ENCODE data around the gene OSBPL5. TPM values are rescaled to one million over a fixed set of nuclear protein-coding genes. Genes with fewer than 3 reads are reported as not detected.

OSBPL5 gene
- total RNA-seq, 1 experiment from 2014 or later: 115 TPM

DNA sequence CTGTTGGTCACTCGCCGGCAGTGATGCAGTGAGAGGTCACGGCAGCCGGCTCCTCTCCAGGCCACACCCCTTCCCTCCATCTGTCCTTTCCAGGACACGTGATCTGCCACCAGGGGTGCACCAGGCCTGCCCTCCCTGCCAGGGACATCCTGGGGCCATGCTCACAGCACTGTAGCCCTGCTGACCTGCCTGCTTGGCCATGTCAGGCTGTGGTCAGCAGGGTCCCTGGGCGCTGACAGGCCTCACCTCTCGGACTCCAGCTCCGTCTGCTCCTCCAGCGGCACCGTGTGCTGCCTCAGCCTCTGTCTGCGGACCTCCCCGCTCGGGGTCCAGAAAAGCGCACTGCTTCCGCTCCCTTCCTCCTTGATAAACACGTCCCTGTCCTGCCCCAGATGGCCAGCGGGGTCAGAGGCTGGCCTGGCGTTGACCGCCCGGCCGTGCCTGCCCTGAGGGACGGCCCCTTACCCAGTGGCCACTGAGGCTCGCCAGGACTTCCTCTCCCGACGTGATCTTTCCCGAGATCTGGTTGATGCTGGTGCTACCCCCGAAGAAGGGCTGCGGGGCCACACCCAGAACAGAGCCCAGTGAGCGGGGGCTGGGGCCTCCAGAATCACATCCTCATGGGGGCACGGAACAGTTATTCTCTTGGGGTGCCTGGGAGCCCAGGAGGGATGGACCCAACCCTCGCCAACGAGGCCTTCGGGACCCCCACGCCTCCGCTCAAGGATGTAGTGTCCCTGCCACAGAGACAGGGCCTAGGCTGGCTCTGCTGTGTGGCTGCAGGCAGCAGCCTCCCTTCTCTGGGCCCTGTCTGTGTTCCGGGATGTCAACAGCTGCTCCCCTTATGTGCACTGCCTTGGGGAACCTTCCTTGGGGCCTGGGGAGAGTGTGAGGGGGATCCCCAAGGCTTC is 71.6 kb downstream of the OSBPL5 start:
- TF ChIP-seq, protein P1, sequence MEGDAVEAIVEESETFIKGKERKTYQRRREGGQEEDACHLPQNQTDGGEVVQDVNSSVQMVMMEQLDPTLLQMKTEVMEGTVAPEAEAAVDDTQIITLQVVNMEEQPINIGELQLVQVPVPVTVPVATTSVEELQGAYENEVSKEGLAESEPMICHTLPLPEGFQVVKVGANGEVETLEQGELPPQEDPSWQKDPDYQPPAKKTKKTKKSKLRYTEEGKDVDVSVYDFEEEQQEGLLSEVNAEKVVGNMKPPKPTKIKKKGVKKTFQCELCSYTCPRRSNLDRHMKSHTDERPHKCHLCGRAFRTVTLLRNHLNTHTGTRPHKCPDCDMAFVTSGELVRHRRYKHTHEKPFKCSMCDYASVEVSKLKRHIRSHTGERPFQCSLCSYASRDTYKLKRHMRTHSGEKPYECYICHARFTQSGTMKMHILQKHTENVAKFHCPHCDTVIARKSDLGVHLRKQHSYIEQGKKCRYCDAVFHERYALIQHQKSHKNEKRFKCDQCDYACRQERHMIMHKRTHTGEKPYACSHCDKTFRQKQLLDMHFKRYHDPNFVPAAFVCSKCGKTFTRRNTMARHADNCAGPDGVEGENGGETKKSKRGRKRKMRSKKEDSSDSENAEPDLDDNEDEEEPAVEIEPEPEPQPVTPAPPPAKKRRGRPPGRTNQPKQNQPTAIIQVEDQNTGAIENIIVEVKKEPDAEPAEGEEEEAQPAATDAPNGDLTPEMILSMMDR (IDR thresholded peaks at IDR 0.05; ENCODE audit: unreplicated experiment): no peak
- CTCF ChIA-PET: interaction anchor here (0.6 to 12.3 kb wide), 5 partner anchors 15 to 96 kb away, joined by 3 to 160 read pairs (median 6); no protein-coding TSS in a partner anchor
- POLR2A ChIA-PET: interaction anchor here (0.9 to 3.5 kb wide), 2 partner anchors 31 to 43 kb away, joined by 4 to 19 read pairs; no protein-coding TSS in a partner anchor
- Mint-ChIP-seq H3K4me3 (ENCODE audit: unreplicated experiment) (no peak overlapping the region), H3K27me3 (ENCODE audit: insufficient read depth, unreplicated experiment) (no peaks in the 10 kb centered on the region), H3K36me3 (ENCODE audit: insufficient read depth, unreplicated experiment) (peaks cover 83% of the 10 kb centered on the region), H3K4me1 (ENCODE audit: insufficient read depth, unreplicated experiment) (peaks cover 21% of the 10 kb centered on the region), H3K9me3 (ENCODE audit: unreplicated experiment) (no peaks in the 10 kb centered on the region), H3K27ac (ENCODE audit: low read depth, unreplicated experiment) (no peak overlapping the region)
- intact Hi-C loops (cut with micrococcal nuclease): loop anchor here (2.0 kb wide), 1 partner anchor 43 kb away; no protein-coding TSS in a partner anchor
- DNase-seq (ENCODE audit: unreplicated experiment): no peak
- BruUV-seq (replicated peaks): no TSS peak

DNA sequence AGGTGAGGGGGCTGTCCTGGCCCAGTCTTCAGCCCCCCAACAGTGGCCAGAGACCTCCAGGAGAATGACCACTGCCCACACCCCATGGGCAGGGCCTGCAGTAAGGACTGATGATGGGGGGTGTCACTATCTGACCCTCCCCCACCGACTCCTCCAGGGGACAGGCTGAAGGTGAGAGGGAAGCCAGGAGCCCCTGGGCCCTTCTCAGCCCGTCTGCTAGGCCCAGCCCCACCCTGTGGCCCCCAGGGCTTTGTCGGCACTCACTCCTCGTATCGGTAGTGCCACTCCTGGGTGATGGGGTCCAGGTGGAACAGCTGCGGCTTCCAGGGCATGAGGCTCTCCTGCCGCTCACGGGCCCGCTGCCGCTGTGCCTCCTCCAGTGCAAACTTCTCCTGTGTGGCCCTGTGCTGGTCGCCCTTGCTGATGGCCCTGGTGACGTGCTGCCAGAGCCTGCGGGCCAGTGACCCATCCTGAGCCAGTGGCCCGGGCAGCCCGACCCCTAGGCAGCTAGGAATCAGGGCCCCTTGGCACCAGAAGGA is 72.4 kb downstream of the OSBPL5 start:
- no TSS peak for BruUV-seq (replicated peaks)
- Mint-ChIP-seq H3K4me1 (ENCODE audit: insufficient read depth, unreplicated experiment) (peaks cover 27% of the 10 kb centered on the region), H3K36me3 (ENCODE audit: insufficient read depth, unreplicated experiment) (peaks cover 83% of the 10 kb centered on the region), H3K27me3 (ENCODE audit: insufficient read depth, unreplicated experiment) (no peaks in the 10 kb centered on the region), H3K9me3 (ENCODE audit: unreplicated experiment) (no peaks in the 10 kb centered on the region), H3K27ac (ENCODE audit: low read depth, unreplicated experiment) (no peak overlapping the region), H3K4me3 (ENCODE audit: unreplicated experiment) (no peak overlapping the region)
- intact Hi-C loops (cut with micrococcal nuclease): loop anchor here (2.0 kb wide), 1 partner anchor 42 kb away; no protein-coding TSS in a partner anchor
- TF ChIP-seq, protein P1 (IDR thresholded peaks at IDR 0.05; ENCODE audit: unreplicated experiment): no peak
- CTCF ChIA-PET: interaction anchor here (1.4 to 12.3 kb wide), 7 partner anchors 14 to 129 kb away, joined by 5 to 160 read pairs (median 7); no protein-coding TSS in a partner anchor
- POLR2A ChIA-PET: interaction anchor here (0.9 to 3.5 kb wide), 2 partner anchors 32 to 43 kb away, joined by 4 to 19 read pairs; no protein-coding TSS in a partner anchor
- no peak for DNase-seq (ENCODE audit: unreplicated experiment)

DNA sequence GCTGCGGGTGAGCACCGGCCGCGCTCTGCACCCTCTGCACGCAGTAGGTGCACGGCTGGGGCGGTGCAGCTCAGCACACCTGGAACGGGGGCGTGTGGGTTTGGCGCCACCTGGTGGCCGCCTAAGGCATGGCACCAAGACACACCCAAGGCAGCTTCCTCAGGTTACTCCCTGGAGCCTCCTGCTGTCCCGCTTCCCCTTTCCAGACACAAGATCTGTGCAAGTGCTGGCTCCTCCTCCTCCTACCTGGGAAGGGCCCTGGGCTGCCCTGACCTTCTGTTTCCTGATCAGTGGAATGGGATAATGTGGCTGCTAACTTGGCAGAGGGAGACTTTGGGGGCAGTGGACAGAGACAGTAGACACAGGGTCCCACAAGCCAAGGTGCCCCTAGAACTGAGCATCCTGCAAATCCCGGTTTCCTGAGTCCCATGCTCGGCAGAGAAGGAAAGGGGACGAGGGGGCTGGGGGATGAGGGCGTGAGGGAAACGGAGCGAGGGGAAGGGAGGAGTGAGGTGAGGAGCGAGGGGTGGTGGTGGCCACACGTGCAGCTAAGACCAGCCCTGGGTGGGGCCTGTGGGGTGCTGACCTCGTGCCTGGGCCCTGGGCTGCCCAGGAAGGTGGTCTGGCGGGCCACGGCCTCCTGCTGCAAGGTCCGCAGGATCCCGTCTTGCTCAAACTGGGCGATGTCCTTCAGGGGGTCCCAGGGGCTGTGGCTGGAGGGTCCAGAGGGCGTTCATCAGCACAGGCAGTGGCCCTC is 73.1 kb downstream of the OSBPL5 start:
- Mint-ChIP-seq H3K4me3 (ENCODE audit: unreplicated experiment) (no peak overlapping the region), H3K9me3 (ENCODE audit: unreplicated experiment) (no peaks in the 10 kb centered on the region), H3K4me1 (ENCODE audit: insufficient read depth, unreplicated experiment) (peaks cover 27% of the 10 kb centered on the region), H3K36me3 (ENCODE audit: insufficient read depth, unreplicated experiment) (peaks cover 83% of the 10 kb centered on the region), H3K27me3 (ENCODE audit: insufficient read depth, unreplicated experiment) (no peaks in the 10 kb centered on the region), H3K27ac (ENCODE audit: low read depth, unreplicated experiment) (no peak overlapping the region)
- intact Hi-C loops (cut with micrococcal nuclease): loop anchor here (1.0 to 2.0 kb wide), 2 partner anchors 41 to 55 kb away; no protein-coding TSS in a partner anchor
- TF ChIP-seq, protein P1 (IDR thresholded peaks at IDR 0.05; ENCODE audit: unreplicated experiment): peak; percentile 100
- DNase-seq (ENCODE audit: unreplicated experiment): peak; percentile 83
- ChIA-PET POLR2A (interaction anchor here (0.5 to 3.5 kb wide), 11 partner anchors 12 to 163 kb away, joined by 3 to 19 read pairs (median 4); partner anchors contain the start of genes CARS1 and PHLDA2), CTCF (interaction anchor here (0.6 to 12.3 kb wide), 31 partner anchors 10 to 317 kb away, joined by 3 to 160 read pairs (median 5); partner anchors contain the start of gene PHLDA2)
- BruUV-seq (replicated peaks): no TSS peak

All from MCF 10A (cell line).